Endometrial microvascular endothelial cells (primary cell): ENCODE measurements around the gene NECTIN1. TPM values are rescaled to one million over a fixed set of nuclear protein-coding genes. Genes with fewer than 3 reads are reported as not detected.

Experiments used
- in situ Hi-C: cut with HindIII; loops from 2 replicates; pipeline ENCODE4 v1.10.0; 2017; ENCODE audit warnings: low sequenced_read_pairs, low pct_unique_long_range_greater_than_20kb; ENCODE audit errors: inconsistent ontology term
- total RNA-seq: library from RNA; depleted of rRNA; stranded (reverse); fragments of >200 nt; gene quantifications from one replicate; pipeline ENCODE4 v1.2.3, GENCODE V29; 2015; ENCODE audit errors: inconsistent ontology term

Gene NECTIN1
- total RNA-seq, 1 donor from 2014 or later = 23.6 TPM

- in situ Hi-C loops = no loop called here
These were observed 8.6 kb downstream of the NECTIN1 start for GRCh38 chr11:119720311-119720913.

- in situ Hi-C loops = no loop called here
These were observed 11.0 kb downstream of the NECTIN1 start for GRCh38 chr11:119717839-119718534.

GRCh38 chr11:119716582-119717498 is 12.2 kb downstream of the NECTIN1 start:
- in situ Hi-C loops = no loop called here

GRCh38 chr11:119714590-119714989 is 14.4 kb downstream of the NECTIN1 start:
- in situ Hi-C loops = no loop called here

- in situ Hi-C loops = no loop called here
These were observed 14.8 kb downstream of the NECTIN1 start for GRCh38 chr11:119714189-119714588.

GRCh38 chr11:119713359-119714040 is 15.5 kb downstream of the NECTIN1 start:
- in situ Hi-C loops = no loop called here

- in situ Hi-C loops = no loop called here
These were observed 16.3 kb downstream of the NECTIN1 start for GRCh38 chr11:119712459-119713358.

GRCh38 chr11:119712006-119712405 is 17.0 kb downstream of the NECTIN1 start:
- in situ Hi-C loops = no loop called here

GRCh38 chr11:119711476-119711875 is 17.5 kb downstream of the NECTIN1 start:
- in situ Hi-C loops = no loop called here

- in situ Hi-C loops = no loop called here
These were observed 18.6 kb downstream of the NECTIN1 start for GRCh38 chr11:119710417-119710816.

GRCh38 chr11:119709638-119710346 is 19.2 kb downstream of the NECTIN1 start:
- in situ Hi-C loops = no loop called here

- in situ Hi-C loops = no loop called here
These were observed 19.8 kb downstream of the NECTIN1 start for GRCh38 chr11:119709171-119709570.

- in situ Hi-C loops = no loop called here
These were observed 20.6 kb downstream of the NECTIN1 start for GRCh38 chr11:119708384-119708783.

- in situ Hi-C loops = no loop called here
These were observed 22.1 kb downstream of the NECTIN1 start for GRCh38 chr11:119706887-119707286.

GRCh38 chr11:119706029-119706428 is 23.0 kb downstream of the NECTIN1 start:
- in situ Hi-C loops = no loop called here

GRCh38 chr11:119705362-119705761 is 23.6 kb downstream of the NECTIN1 start:
- in situ Hi-C loops = no loop called here

GRCh38 chr11:119704849-119705248 is 24.2 kb downstream of the NECTIN1 start:
- in situ Hi-C loops = no loop called here
